NCI-H2107 treated with DMSO at 0.1 percent for 48 hours (cell line): ENCODE results near the gene TRIM25.

Experiments used
- DNase-seq: peaks from one replicate; lab custom pipeline; 2025; ENCODE audit not compliant: unreplicated experiment; lab: John Stamatoyannopoulos, UW

TRIM25 gene

GRCh38 chr17:56896217-56896967 lies 17.5 kb downstream of the TRIM25 start:
- no peak for DNase-seq

- no peak for DNase-seq
These were observed 18.9 kb downstream of the TRIM25 start for GRCh38 chr17:56894859-56895455.

GRCh38 chr17:56893503-56893902 lies 20.3 kb downstream of the TRIM25 start:
- DNase-seq = no peak

GRCh38 chr17:56892333-56892732 lies 21.5 kb downstream of the TRIM25 start:
- no peak for DNase-seq

- DNase-seq = no peak
These were observed 22.1 kb downstream of the TRIM25 start for GRCh38 chr17:56891751-56892150.

- DNase-seq = no peak
These were observed 22.8 kb downstream of the TRIM25 start for GRCh38 chr17:56890906-56891674.

GRCh38 chr17:56890390-56890789 lies 23.5 kb downstream of the TRIM25 start:
- DNase-seq = no peak

GRCh38 chr17:56887552-56888467 lies 26.0 kb downstream of the TRIM25 start:
- DNase-seq = no peak

- DNase-seq = no peak
These were observed 26.7 kb downstream of the TRIM25 start for GRCh38 chr17:56887105-56887504.

GRCh38 chr17:56886288-56886731 lies 27.5 kb downstream of the TRIM25 start:
- no peak for DNase-seq

GRCh38 chr17:56885312-56885657 lies 28.6 kb downstream of the TRIM25 start:
- DNase-seq = no peak

GRCh38 chr17:56884483-56885311 lies 29.2 kb downstream of the TRIM25 start:
- no peak for DNase-seq

- DNase-seq = no peak
These were observed 30.2 kb downstream of the TRIM25 start for GRCh38 chr17:56883616-56884015.

GRCh38 chr17:56881685-56882295 lies 32.1 kb downstream of the TRIM25 start:
- no peak for DNase-seq

GRCh38 chr17:56880571-56880970 lies 33.3 kb downstream of the TRIM25 start:
- DNase-seq = no peak

- no peak for DNase-seq
These were observed 33.7 kb downstream of the TRIM25 start for GRCh38 chr17:56880133-56880532.

GRCh38 chr17:56879280-56879679 lies 34.6 kb downstream of the TRIM25 start:
- no peak for DNase-seq

GRCh38 chr17:56876766-56877179 lies 37.1 kb downstream of the TRIM25 start:
- no peak for DNase-seq

GRCh38 chr17:56870081-56870651 lies 43.7 kb downstream of the TRIM25 start:
- no peak for DNase-seq
